Stimulated activated CD4-positive, alpha-beta T cell treated with anti-CD3 and anti-CD28 coated beads, Interleukin-12 subunit alpha, Interleukin-12 subunit beta, amount 100 ng/mL, for 48 hours (primary cell): ENCODE data around the gene RNF125.
"Not testable (repeated sequence)": the region's sequence is repeated elsewhere in the genome, so short reads cannot be mapped to it uniquely, and the experiment has no call there.

Experiments used
- DNase-seq, 3 donors: peaks; one replicate each; pipeline ENCODE4 v3.0.0-alpha.2; 2020; ENCODE audit warnings: low read depth in 2 of 3, low spot score in 1 of 3

Gene RNF125

DNA sequence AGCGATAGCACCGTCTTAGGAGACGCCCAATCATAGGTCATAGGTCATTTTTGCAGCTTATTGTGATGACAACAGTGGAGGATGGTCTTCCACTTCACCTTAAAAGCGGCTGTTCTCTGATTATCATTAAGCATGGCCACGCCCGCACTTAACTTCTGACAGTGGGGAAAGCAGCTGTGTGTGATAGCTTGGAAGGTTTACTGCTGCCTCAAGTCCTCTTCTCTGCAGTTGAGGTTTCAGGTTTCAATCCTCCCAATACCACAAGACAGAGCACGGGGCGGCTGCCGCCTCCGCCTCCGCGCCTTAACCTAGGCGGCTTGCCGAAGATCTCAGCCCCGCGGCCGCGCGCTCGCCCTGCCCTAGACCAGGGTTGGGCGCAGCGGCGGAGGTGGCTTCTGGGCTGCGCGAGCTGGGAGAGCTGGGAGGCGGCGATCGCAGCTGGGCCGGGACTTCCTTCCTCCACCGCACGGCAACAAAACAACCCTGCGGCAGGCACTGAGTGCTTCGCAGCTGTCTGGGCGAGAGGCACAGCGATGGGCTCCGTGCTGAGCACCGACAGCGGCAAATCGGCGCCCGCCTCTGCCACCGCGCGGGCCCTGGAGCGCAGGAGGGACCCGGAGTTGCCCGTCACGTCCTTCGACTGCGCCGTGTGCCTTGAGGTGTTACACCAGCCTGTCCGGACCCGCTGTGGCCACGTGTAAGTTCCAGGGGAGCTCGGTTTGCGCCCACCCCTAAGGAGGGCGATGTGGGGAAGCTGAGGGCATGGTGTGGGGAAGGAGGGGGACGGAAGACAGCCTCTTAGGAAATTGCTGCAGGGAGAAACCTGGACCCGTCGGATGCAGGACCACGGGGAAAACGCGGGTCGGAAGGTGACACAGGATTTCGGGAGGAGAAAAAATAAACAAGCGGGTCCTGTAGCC is at the start of gene RNF125:
Gene RNF125, plus strand, starts transcription at position 495 of the 920 bp plus-strand sequence. Its CDS starts 39 bp downstream, at position 534.
- peak; percentile 68 to 82 (median 79) for DNase-seq

DNA sequence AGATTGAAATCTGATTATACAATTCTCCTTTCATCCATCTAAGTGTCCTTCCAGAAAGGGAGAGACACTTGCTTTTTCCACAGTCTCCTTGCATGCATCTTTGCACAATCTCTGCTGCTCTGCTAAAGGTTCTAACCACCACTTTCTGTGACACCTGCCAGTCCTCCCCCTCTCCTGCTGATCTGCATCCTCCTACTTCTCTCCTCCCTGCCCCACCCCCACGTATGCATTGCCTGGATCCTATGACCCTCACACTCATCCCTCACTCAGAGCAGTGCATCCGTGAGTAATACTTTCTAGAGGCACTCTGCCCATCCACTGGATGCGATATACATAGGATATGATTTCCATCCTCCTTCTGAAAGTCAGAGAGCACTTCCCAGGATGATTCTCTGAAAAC is 48.0 kb upstream of the RNF125 start:
- no peak for DNase-seq

DNA sequence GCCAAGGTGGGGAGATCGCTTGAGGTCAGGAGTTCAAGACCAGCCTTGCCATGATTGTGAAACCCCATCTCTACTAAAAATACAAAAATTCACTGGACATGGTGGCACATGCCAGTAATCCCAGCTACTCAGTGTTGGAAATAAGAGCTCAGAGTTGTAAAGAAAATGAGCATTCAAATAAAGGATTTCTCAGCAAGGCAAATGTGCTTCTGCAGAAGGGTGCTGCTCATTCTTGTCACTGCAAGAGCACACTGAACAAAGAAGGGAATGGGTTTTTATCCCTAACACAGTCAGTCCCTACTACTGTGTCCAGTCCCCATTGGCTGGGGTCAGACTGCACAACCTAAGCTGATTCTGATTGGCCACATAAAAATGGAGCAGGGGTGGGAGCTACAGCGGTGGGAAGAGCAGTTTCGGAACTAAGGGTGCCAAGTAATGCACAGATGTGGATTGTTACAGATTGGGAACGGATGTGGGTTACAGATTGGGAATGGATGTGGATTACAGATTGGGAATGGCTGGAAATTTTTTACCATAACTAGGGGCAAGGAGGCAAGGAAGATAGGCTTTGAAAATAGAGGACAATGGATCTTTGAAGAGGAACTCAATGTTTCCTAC is 44.6 kb upstream of the RNF125 start:
- DNase-seq: no peak

DNA sequence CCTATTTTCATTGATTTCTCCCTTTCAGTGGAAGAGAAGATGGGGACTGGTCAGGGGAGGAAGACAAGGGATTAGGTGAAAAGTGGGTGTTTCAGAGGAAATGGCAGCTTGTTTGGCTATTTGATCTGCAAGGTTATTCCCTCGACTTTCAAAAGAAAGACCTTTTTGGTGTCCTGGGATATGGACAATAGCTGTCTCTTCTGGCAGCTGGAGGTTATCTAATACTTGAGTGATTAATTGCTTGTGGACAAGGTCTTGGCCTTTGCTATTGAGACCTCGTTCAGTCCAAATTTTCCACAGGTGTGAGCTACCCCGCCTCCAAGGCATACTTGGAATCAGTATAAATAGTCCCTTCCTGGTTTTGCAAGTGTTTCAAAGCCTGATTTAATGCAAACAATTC is 42.4 kb upstream of the RNF125 start:
- no peak for DNase-seq

DNA sequence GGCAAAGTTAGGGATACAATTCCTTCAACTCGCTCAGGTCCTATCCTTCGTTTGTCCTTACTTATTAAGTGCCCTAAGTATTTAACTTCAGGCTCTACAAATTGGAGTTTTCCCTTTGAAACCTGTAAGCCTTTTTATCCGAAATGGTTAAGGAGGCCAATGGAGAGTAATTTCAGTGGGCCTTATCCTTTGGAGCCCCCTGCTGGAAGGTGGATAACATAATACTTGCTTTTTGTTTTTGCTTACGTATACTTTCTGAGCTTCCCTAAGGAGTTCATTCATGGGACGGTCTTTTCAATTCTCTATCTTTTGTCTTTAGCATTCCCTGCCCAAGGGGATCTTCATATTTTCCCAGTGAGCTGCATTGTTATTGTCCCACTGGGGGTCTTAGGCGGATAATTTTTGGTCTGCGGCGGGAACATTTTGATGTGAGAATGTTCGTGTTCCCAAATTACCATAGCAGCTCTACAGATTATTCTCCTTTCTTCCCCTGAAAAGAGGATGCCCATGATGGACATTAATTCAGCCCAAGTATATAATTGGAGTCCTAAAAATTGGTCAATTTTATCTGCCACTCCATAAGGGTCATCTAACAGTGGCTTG is 41.3 kb upstream of the RNF125 start:
- DNase-seq: peak in 1 of 3 donors; percentile 45

DNA sequence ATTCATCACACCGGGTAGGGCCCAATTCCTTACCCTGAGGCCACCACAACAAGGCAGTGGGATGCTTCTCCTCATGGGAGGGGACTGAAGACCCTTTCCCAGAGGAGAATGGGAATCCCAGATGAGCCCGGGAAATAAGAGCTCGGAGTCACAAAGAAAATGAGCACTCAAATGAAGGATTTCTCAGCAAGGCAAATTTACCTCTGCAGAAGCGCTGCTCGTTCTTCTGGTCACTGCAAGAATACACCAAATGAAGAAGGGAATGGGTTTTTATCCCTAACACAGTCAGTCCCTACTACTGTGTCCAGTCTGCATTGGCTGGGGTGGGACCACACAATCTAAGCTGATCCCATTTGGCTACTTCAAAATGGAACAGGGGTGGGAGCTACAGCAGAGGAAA is 40.0 kb upstream of the RNF125 start:
- DNase-seq: no peak

DNA sequence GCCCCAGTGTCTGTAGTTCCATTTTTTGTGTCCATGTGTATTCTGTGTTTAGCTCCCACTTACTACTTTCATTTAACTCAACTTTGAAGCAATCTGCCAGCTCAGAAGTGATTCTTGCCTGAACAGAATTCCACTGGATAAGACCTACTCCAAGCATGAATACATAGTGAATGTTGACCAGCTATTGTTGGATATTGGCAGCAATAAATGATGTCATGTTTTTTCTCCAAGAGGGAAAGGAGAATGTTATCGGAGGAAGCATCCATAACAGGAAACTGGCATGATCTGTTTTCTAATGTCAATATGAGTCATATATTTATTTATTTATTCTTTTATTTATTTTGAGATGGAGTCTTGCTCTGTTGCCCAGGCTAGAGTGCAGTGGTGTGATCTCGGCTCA is 38.9 kb upstream of the RNF125 start:
- no peak for DNase-seq

DNA sequence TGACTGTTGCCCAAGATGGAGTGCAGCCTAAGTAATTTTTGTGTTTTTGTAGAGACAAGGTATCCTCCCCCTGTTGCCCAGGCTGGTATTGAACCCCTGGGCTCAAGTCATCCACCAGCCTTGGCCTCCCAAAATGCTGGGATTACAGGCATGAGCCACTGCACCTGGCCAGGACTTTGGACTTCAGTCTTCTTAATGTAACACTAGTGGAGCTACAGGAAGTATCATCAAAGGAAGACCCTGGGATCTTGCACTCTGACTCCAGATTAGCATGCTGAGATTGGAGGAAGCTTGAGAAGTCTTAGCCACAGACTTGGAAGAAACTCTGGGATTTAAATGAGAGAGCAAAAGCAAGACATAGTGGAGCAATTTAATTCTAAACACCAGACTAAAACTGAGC is 37.8 kb upstream of the RNF125 start:
- DNase-seq: no peak

DNA sequence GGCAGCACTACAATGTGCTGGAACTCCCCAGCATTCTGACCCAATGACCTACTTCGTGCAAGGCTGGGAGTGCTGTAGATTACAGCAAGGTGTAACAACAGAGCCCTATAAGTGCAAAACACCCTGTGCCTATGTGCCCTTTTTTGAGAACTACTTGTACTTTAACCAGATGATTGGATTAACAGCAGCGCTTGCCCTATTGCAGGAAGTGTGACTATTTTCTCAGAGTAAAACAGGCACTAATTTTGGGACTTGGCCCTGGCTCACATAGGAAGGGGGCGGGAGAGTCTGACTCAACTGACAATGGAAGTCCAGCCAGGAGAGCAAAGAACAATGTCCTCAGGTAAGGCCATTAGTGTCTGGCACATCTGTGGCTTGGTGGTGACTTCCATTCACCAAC is 35.6 kb upstream of the RNF125 start:
- no peak for DNase-seq

DNA sequence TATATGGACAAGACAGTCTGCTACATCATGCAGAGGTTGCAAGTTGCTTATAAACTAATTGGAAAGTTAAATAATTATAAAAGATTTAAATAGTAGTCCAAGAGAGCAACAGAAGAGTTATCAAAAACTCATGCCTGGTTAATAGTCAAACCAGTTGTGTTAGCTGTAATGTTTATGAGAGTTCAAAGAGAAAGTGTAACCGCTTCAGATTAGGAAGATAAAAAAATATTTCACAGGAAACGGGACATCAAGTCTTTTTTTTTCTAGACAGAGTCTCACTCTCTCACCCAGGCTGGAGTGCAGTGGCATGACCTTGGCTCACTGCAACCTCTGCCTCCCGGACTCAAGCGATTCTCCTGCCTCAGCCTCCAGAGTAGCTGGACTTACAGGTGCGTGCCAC is 34.6 kb upstream of the RNF125 start:
- DNase-seq: no peak

DNA sequence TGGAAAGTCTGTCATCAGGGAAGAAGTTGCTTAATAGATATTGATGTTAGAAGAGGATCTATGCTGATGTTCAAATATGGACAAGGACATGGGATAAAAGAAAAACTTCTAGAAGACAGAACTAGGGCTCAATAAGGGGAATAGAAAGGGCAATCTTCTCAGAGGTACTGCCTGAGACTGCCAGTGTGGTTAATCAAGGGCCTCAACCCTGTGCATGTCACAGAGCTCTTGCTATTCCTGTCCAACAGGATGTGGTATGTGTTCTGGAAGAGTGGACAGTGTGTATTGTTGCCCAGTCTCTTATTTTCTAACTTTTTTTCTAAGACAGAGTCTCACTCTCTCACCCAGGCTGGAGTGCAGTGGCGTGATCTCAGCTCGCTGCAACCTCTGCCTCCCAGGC is 27.8 kb upstream of the RNF125 start:
- no peak for DNase-seq

DNA sequence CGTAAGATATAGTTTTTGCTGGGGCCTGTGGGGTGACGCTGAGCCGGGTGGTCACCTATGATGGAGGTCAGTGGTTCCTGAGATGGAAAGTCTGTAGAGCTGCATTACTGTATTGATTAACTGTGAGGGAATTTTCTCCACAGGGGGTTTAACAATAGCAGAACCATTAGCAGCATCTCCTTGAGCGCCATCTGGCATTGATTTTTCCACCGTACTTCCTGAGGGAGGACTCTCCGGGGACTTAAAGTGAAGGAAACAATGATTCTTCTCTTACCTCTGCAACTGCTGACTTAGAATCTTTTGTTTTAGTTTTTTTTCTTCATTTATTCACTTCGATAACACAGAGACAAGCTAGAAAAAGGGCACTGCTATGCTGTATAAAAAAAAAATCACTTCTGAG is 22.6 kb upstream of the RNF125 start:
- DNase-seq: no peak

DNA sequence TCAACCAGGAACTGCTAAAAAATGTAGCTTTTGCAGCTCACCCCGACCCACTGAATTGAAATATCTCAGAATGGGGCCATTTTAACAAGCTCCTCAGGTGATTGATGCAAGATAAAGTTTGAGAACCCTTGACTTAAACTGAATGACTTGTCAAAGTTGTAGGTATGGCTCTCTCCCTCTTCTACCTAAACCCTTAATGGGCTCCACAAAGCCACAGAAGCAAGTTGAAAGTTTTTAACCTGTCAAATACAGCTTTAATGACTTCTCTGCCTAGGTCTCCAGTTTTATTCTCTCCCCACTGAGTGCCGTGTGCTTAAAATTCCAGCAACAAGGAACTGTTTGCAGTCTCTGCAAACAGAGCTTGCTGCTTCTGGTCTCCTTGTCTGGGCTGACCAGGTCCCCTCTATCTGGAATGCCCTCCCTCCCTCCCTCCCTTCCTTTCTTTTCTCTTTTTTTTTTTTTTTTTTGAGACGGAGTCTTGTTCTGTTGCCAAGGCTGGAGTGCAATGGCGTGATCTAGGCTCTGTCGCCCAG is 19.7 kb upstream of the RNF125 start:
- no peak for DNase-seq

DNA sequence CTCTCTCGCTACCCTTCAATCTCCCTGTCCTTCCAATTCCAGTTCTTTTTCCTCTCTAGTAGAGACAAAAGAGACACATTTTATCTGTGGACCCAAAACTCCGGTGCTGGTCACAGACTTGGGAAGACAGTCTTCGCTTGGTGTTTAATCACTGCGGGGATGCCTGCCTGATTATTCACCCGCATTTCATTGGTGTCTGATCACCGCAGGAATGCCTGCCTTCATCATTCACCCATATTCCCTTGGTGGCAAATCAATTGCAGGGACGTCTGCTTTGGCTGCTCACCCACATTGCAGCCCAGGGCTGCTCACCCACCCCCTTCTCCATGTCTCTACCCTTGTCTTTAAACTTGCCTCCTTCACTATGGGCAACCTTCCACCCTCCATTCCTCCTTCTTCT is 17.5 kb upstream of the RNF125 start:
- DNase-seq: not testable (repeated sequence)

DNA sequence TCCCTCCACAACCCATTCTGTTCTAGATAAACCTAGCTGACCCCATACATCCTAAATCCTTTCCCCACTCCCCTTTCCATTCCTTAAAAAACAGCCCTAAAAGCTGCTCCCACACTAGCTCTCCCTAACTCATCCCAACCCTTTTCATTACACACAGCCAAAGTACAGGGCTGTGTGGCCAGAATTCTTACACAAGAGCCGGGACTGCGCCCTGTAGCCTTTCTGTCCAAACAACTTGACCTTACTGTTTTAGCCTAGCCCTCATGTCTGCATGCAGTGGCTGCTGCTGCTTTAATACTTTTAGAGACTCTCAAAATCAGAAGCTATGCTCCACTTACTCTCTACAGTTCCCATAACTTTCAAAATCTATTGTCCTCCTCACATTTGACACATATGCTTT is 14.8 kb upstream of the RNF125 start:
- DNase-seq: not testable (repeated sequence)

DNA sequence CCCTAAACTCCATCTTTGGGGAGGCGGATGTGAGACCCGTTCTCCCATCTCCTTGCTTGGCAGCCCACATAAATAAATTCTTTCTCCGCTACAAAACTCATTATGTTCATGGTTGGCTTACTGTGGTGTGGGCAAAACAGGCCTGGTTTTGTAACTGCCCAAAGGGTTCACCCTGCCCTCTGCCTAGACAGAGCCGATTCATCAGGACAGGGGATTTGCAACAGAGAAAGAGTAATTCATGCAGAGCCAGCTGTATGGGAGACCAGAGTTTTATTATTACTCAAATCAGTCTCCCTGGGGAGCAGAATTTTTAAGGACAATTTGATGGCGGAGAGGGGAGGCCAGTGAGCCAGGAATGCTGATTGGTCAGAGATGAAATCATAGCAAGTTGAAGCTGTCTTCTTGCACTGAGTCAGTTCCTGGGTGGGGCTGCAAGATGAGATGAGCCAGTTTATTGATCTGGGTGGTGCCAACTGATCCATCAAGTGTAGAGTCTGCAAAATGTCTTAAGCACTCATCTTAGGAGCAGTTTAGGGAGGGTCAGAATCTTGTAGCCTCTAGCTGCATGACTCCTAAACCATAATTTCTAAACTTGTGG is 8.4 kb upstream of the RNF125 start:
- no peak for DNase-seq

DNA sequence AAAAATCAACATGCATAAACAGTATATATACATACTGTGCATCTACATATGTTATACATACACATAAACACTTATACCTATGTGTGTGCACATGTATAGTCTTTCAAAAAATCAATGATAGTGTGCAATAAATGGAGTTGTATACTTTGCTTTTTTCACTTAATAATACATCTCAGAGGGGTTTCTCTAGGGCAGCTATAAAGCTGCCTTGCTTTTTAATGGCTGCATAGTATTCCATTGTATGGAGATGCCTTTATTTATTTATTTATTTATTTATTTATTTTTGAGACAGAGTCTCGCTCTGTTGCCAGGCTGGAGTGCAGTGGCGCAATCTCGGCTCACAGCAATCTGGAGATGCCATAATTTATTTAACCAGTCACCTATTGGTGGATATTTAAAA is 7.4 kb upstream of the RNF125 start:
- DNase-seq: no peak

DNA sequence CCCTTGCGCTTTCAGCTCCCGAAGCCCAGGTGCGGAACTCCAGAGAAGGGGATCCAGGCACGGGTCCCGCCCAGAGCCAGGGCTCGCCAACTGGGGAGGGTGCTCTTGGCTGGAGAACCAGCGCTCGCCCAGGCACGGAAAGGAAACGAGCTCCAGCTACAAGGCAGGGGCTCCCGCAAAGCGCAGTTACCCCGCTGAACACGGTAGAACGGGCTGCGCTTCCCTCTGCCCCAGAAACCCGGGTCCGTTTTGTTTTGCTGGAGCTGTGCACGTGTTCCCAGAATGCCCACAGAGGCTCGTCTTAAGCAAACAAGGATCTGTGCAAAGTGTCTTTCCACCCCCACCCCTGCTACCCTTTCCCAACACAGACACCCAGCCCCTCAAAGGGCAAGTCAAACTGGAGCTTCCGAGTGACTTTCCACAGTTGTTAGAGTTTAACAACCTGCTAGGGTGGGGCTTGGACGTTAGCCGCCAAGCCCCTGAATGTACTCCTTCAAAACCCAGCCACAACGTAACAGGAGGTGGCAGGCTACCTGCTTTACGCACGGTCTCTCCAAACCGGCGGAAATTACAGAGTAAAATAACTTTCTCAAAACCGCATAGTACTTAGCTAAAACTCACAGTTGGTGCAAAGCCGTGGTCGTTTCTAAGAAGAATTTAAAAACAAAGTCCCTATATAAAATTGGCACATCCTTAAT is 775 bp downstream of the RNF125 start:
- peak; percentile 8 to 34 (median 27) for DNase-seq

DNA sequence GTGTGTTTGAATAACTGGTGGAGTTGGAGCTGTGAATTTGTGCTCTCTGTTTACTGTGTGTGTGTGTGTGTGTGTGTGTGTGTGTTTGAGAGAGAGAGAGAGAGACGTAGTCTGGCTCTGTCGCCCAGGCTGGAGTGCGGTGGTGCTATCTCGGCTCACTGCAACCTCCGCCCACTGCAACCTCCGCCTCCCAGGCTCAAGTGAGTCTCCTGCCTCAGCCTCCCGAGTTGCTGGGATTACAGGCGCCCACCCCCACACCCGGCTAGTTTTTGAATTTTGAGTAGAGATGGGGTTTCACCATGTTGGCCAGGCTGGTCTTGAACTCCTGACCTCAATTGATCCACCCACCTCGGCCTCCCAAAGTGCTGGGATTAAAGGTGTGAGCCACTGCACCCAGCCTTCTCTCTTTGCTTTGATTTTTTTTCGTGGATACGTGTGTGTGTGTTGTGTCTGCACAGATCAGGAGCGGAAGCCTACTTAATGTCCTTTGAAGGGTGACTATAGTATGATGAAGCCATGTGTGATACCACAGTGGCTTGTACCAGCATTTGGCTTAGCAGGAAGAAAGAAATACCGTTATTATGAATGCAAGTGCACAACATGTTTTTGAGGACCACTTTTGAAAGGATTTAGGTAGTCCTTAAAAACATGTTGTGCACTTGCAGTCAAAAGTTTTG is 1.5 kb downstream of the RNF125 start:
- peak; percentile 27 to 47 (median 37) for DNase-seq
